ENCODE results near the gene CD19.

The CD19 gene

DNA sequence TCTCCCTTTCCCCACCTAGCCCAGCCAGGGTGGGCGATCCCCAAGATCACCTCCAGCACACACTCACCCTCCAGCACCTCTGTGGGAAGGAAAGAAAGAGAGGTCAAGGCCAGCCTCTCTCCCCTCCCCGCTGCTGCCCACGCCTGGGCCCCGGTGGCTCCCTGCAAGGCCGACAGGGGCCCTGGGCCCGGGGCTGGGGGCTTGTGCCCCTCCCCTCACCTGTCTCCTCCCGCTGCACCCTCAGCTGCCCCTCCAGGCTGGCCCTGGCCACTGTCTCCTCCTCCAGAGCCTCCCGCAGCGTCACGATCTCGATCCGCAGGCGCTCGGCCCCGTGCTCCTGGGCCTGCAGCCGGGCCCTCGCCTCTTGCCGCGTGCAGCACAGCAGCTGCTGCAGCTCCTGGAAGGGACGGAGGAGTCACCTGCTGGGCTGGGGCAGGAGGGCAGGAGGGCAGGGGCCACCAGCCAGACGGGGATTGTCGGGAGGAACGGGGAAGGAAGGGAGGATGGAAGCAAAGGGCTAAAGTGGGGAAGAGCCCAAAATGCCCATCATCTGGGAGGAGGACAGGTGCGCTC is 25.9 kb upstream of the CD19 start:
- Histone ChIP-seq H3K36me3 (ENCODE audit: control insufficient read depth, insufficient read depth, low read length) (no peaks in the 10 kb centered on the region; the same call in 1 of the 2 replicates), H3K27ac (ENCODE audit: low read length) (no peak overlapping the region), H3K9me3 (ENCODE audit: control insufficient read depth, insufficient read depth, low read length) (no peaks in the 10 kb centered on the region), H3K4me1 (ENCODE audit: control insufficient read depth, insufficient read depth, low read length) (no peaks in the 10 kb centered on the region; the same call in 1 of the 2 replicates), H3K4me3 (ENCODE audit: low read length) (no peak overlapping the region), H3K27me3 (ENCODE audit: control insufficient read depth, insufficient read depth, low read length) (no peaks in the 10 kb centered on the region)
- DNase-seq (ENCODE audit: low read depth, low spot score), result no peak
- WGBS (ENCODE audit: insufficient coverage, insufficient read length), result no CpG with 5 or more reads among the region's 24 CpGs

DNA sequence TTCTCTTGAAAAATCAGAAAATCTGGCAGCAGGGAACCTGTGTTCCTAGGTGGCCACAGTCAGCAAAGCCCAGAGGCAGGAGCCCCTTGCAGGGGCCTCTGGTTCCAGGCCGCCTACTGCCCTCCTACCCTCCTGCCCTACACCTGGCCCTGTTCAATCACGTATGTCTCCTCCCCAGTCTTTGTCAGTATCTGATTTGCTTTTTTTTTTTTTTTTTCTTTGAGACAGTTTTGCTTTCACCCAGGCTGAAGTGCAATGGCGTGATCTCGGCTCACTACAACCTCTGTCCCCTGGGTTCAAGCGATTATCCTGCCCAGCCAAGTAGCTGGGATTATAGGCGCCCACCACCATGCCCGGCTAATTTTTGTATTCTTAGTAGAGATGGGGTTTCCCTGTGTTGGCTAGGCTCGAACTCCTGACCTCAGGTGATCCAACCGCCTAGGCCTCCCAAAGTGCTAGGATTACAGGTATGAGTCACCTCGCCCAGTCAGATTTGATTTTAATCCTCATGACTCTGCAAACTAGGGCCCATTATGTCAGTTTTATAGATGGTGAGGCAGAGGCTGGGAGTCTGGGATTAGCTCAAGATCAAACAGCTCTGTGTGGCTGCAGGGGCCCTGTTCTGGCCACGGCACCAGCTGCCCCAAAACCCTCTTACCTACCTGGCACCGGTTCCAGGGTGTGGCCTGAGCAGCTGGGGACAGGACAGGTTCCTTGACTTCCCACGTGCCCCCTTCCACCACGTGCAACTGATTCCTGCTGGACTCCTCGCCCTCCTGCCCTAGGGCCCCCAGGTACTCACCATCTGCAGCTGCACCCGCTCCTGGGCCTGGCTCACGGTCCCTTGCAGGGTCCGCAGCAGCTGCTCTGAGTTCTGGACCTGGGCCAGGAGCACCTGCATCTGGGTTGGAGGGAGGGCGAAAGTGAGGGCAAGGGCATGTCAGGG is 21.4 kb upstream of the CD19 start:
- no peaks in the 10 kb centered on the region for H3K9me3 ChIP-seq (ENCODE audit: control insufficient read depth, insufficient read depth, low read length)
- DNase-seq (ENCODE audit: low read depth, low spot score), result no peak
- no peaks in the 10 kb centered on the region for H3K27me3 ChIP-seq (ENCODE audit: control insufficient read depth, insufficient read depth, low read length)
- H3K27ac ChIP-seq (ENCODE audit: low read length), result no peak overlapping the region
- H3K4me3 ChIP-seq (ENCODE audit: low read length), result no peak overlapping the region
- WGBS (ENCODE audit: insufficient coverage, insufficient read length), result no CpG with 5 or more reads among the region's 19 CpGs
- H3K36me3 ChIP-seq (ENCODE audit: control insufficient read depth, insufficient read depth, low read length), result peaks cover 6% of the 10 kb centered on the region; the same call in 1 of the 2 replicates
- H3K4me1 ChIP-seq (ENCODE audit: control insufficient read depth, insufficient read depth, low read length), result no peaks in the 10 kb centered on the region; the same call in 1 of the 2 replicates

- H3K4me3 ChIP-seq (ENCODE audit: low read length), result no peak overlapping the region
- H3K36me3 ChIP-seq (ENCODE audit: control insufficient read depth, insufficient read depth, low read length), result peaks cover 8% of the 10 kb centered on the region; the same call in 1 of the 2 replicates
- WGBS (ENCODE audit: insufficient coverage, insufficient read length), result no CpG with 5 or more reads among the region's 12 CpGs
- H3K9me3 ChIP-seq (ENCODE audit: control insufficient read depth, insufficient read depth, low read length), result no peaks in the 10 kb centered on the region
- no peak overlapping the region for H3K27ac ChIP-seq (ENCODE audit: low read length)
- H3K4me1 ChIP-seq (ENCODE audit: control insufficient read depth, insufficient read depth, low read length), result no peaks in the 10 kb centered on the region
- no peak for DNase-seq (ENCODE audit: low read depth, low spot score)
- H3K27me3 ChIP-seq (ENCODE audit: control insufficient read depth, insufficient read depth, low read length), result no peaks in the 10 kb centered on the region
Measured at GRCh38 chr16:28912558-28912957, 19.2 kb upstream of the CD19 start.

GRCh38 chr16:28913946-28914724 is 17.6 kb upstream of the CD19 start:
- Histone ChIP-seq H3K27ac (ENCODE audit: low read length) (no peak overlapping the region), H3K36me3 (ENCODE audit: control insufficient read depth, insufficient read depth, low read length) (peaks cover 11% of the 10 kb centered on the region), H3K27me3 (ENCODE audit: control insufficient read depth, insufficient read depth, low read length) (no peaks in the 10 kb centered on the region), H3K4me1 (ENCODE audit: control insufficient read depth, insufficient read depth, low read length) (no peaks in the 10 kb centered on the region), H3K4me3 (ENCODE audit: low read length) (no peak overlapping the region; the same call in 1 of the 2 replicates), H3K9me3 (ENCODE audit: control insufficient read depth, insufficient read depth, low read length) (no peaks in the 10 kb centered on the region)
- WGBS (ENCODE audit: insufficient coverage, insufficient read length), result no CpG with 5 or more reads among the region's 29 CpGs
- DNase-seq (ENCODE audit: low read depth, low spot score), result no peak

DNA sequence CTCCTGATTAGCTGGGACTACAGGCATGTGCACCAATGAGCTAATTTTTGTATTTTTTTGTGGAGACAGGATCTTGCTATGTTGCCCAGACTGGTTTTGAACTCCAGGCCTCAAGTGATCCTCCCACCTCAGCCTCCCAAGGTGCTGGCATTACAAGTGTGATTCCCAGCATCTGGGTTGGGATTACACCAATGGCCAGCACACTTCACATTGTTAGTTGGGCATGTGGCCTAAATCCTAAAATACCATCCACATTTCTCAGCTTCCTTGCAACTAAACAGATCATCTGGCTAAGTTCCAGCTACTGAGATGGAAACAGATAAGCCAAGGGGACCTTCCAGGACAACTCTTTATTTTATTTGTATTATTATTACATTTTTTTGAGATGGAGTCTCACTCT is 16.6 kb upstream of the CD19 start:
- Histone ChIP-seq H3K4me3 (ENCODE audit: low read length) (no peak overlapping the region), H3K27me3 (ENCODE audit: control insufficient read depth, insufficient read depth, low read length) (no peaks in the 10 kb centered on the region), H3K27ac (ENCODE audit: low read length) (no peak overlapping the region), H3K4me1 (ENCODE audit: control insufficient read depth, insufficient read depth, low read length) (no peaks in the 10 kb centered on the region), H3K36me3 (ENCODE audit: control insufficient read depth, insufficient read depth, low read length) (peaks cover 11% of the 10 kb centered on the region), H3K9me3 (ENCODE audit: control insufficient read depth, insufficient read depth, low read length) (no peaks in the 10 kb centered on the region)
- DNase-seq (ENCODE audit: low read depth, low spot score), result no peak

- Histone ChIP-seq H3K4me1 (ENCODE audit: control insufficient read depth, insufficient read depth, low read length) (no peaks in the 10 kb centered on the region), H3K36me3 (ENCODE audit: control insufficient read depth, insufficient read depth, low read length) (peaks cover 11% of the 10 kb centered on the region), H3K9me3 (ENCODE audit: control insufficient read depth, insufficient read depth, low read length) (no peaks in the 10 kb centered on the region), H3K4me3 (ENCODE audit: low read length) (no peak overlapping the region), H3K27me3 (ENCODE audit: control insufficient read depth, insufficient read depth, low read length) (no peaks in the 10 kb centered on the region), H3K27ac (ENCODE audit: low read length) (no peak overlapping the region)
- WGBS (ENCODE audit: insufficient coverage, insufficient read length), result no CpG with 5 or more reads among the region's 7 CpGs
- no peak for DNase-seq (ENCODE audit: low read depth, low spot score)
Measured at GRCh38 chr16:28917095-28917494, 14.7 kb upstream of the CD19 start.

GRCh38 chr16:28918698-28919097 is 13.1 kb upstream of the CD19 start:
- Histone ChIP-seq H3K27me3 (ENCODE audit: control insufficient read depth, insufficient read depth, low read length) (no peaks in the 10 kb centered on the region), H3K27ac (ENCODE audit: low read length) (no peak overlapping the region), H3K4me3 (ENCODE audit: low read length) (no peak overlapping the region), H3K36me3 (ENCODE audit: control insufficient read depth, insufficient read depth, low read length) (peaks cover 11% of the 10 kb centered on the region), H3K9me3 (ENCODE audit: control insufficient read depth, insufficient read depth, low read length) (no peaks in the 10 kb centered on the region), H3K4me1 (ENCODE audit: control insufficient read depth, insufficient read depth, low read length) (no peaks in the 10 kb centered on the region)
- DNase-seq (ENCODE audit: low read depth, low spot score), result no peak
- no CpG with 5 or more reads among the region's 3 CpGs for WGBS (ENCODE audit: insufficient coverage, insufficient read length)

GRCh38 chr16:28923231-28923587 is 8.6 kb upstream of the CD19 start:
- Histone ChIP-seq H3K9me3 (ENCODE audit: control insufficient read depth, insufficient read depth, low read length) (no peaks in the 10 kb centered on the region), H3K27ac (ENCODE audit: low read length) (no peak overlapping the region), H3K36me3 (ENCODE audit: control insufficient read depth, insufficient read depth, low read length) (peaks cover 2% of the 10 kb centered on the region; the same call in 1 of the 2 replicates), H3K27me3 (ENCODE audit: control insufficient read depth, insufficient read depth, low read length) (no peaks in the 10 kb centered on the region), H3K4me1 (ENCODE audit: control insufficient read depth, insufficient read depth, low read length) (no peaks in the 10 kb centered on the region), H3K4me3 (ENCODE audit: low read length) (no peak overlapping the region)
- no peak for DNase-seq (ENCODE audit: low read depth, low spot score)
- no CpG with 5 or more reads among the region's 3 CpGs for WGBS (ENCODE audit: insufficient coverage, insufficient read length)

DNA sequence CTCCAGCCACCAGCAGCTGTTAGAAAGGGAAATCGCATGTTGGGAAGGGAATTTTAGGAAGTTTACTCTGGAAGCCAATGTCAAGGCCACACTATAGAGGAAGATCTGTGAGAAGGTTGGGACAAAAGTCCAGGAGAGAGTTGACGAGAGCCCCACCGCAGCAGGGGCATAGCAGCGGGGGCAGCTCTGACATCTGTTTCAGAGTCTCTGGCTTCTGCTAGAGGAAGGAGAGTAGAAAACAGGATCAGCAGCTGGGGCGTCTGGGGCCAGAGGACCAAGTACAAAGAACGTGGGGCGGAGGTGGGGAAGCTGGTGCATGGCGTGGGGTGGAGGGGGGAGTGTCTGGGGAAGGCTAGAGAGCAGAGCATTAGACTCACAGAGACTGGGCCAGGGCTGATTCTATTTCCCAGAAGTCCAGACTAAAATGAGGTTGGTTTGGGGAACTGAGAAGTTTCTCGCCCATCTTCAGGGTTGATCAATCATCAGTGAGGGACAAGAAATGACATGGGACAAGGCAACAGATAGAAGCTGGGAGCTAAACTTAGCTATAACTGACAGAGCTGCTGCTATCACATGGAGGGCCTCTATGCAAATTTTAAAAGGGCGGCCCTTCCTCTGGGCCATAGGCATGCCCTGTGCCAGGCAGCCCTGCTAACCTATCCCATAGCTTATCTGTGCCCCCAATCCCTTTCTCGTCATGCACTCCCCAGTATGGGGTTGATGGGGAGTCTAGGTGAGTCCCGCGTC is 7.9 kb upstream of the CD19 start:
- Histone ChIP-seq H3K4me3 (ENCODE audit: low read length) (peak overlapping the region; percentile 43), H3K9me3 (ENCODE audit: control insufficient read depth, insufficient read depth, low read length) (no peaks in the 10 kb centered on the region), H3K27ac (ENCODE audit: low read length) (no peak overlapping the region), H3K36me3 (ENCODE audit: control insufficient read depth, insufficient read depth, low read length) (peaks cover 2% of the 10 kb centered on the region; the same call in 1 of the 2 replicates), H3K27me3 (ENCODE audit: control insufficient read depth, insufficient read depth, low read length) (no peaks in the 10 kb centered on the region), H3K4me1 (ENCODE audit: control insufficient read depth, insufficient read depth, low read length) (no peaks in the 10 kb centered on the region)
- WGBS (ENCODE audit: insufficient coverage, insufficient read length), result no CpG with 5 or more reads among the region's 13 CpGs
- no peak for DNase-seq (ENCODE audit: low read depth, low spot score)

GRCh38 chr16:28924399-28924761 is 7.4 kb upstream of the CD19 start:
- Histone ChIP-seq H3K9me3 (ENCODE audit: control insufficient read depth, insufficient read depth, low read length) (no peaks in the 10 kb centered on the region), H3K4me3 (ENCODE audit: low read length) (peak overlapping the region; percentile 43), H3K36me3 (ENCODE audit: control insufficient read depth, insufficient read depth, low read length) (no peaks in the 10 kb centered on the region), H3K27ac (ENCODE audit: low read length) (no peak overlapping the region), H3K27me3 (ENCODE audit: control insufficient read depth, insufficient read depth, low read length) (no peaks in the 10 kb centered on the region), H3K4me1 (ENCODE audit: control insufficient read depth, insufficient read depth, low read length) (no peaks in the 10 kb centered on the region)
- no CpG with 5 or more reads among the region's 15 CpGs for WGBS (ENCODE audit: insufficient coverage, insufficient read length)
- no peak for DNase-seq (ENCODE audit: low read depth, low spot score)

All from iPS DF 6.9 (cell line).